Activated CD4-positive, alpha-beta T cell treated with anti-CD3 and anti-CD28 coated beads, Interleukin-2, amount 10 ng/mL, durations not matched to agents 24 days and 14 days (primary cell): Measurements from ENCODE around the gene ALG14. TPM values are rescaled to one million over a fixed set of nuclear protein-coding genes. Genes with fewer than 3 reads are reported as not detected.

Source experiments
- DNase-seq: peaks from one replicate; pipeline ENCODE4 v3.0.0; 2022
- H3K27ac Mint-ChIP-seq: one replicate; pipeline ENCODE4 v1.8.0; 2022; ENCODE audit warnings: mild to moderate bottlenecking, mixed read lengths
- H3K27me3 Mint-ChIP-seq: one replicate; pipeline ENCODE4 v1.8.0; 2022; ENCODE audit warnings: mixed read lengths
- H3K36me3 Mint-ChIP-seq: one replicate; pipeline ENCODE4 v1.8.0; 2022; ENCODE audit warnings: low read depth, mild to moderate bottlenecking, mixed read lengths
- H3K4me1 Mint-ChIP-seq: one replicate; pipeline ENCODE4 v1.8.0; 2021; ENCODE audit warnings: mixed read lengths
- H3K4me3 Mint-ChIP-seq: one replicate; pipeline ENCODE4 v1.8.0; 2022; ENCODE audit warnings: mild to moderate bottlenecking, moderate library complexity, mixed read lengths
- H3K9me3 Mint-ChIP-seq: one replicate; pipeline ENCODE4 v1.8.0; 2021; ENCODE audit warnings: mixed read lengths
- intact Hi-C: fragments of 100-400 bp; cut with micrococcal nuclease; formaldehyde crosslinking; loops from one replicate; pipeline ENCODE4 v1.15.1; 2023
- total RNA-seq: library from RNA; stranded (reverse); gene quantifications from 2 replicates; pipeline ENCODE4 v1.2.3, GENCODE V29; 2022

Gene ALG14
- total RNA-seq, 1 donor from 2014 or later, result 2.1 TPM

- Mint-ChIP-seq H3K27ac (no peak overlapping the region), H3K4me3 (no peak overlapping the region), H3K4me1 (no peaks in the 10 kb centered on the region), H3K27me3 (no peaks in the 10 kb centered on the region), H3K36me3 (no peaks in the 10 kb centered on the region), H3K9me3 (no peaks in the 10 kb centered on the region)
- intact Hi-C loops, result no loop called here
- DNase-seq, result no peak
Observed at GRCh38 chr1:94986783-94987182, 86.0 kb downstream of the ALG14 start.

- Mint-ChIP-seq H3K9me3 (no peaks in the 10 kb centered on the region), H3K4me1 (peaks cover 7% of the 10 kb centered on the region), H3K36me3 (no peaks in the 10 kb centered on the region), H3K27me3 (no peaks in the 10 kb centered on the region), H3K27ac (no peak overlapping the region), H3K4me3 (no peak overlapping the region)
- intact Hi-C loops, result no loop called here
- no peak for DNase-seq
Observed at GRCh38 chr1:94983171-94983739, 89.5 kb downstream of the ALG14 start.

- Mint-ChIP-seq H3K4me3 (no peak overlapping the region), H3K36me3 (no peaks in the 10 kb centered on the region)
- DNase-seq, result no peak
Observed at GRCh38 chr1:94982398-94982797, 90.4 kb downstream of the ALG14 start.

GRCh38 chr1:94981575-94981973 is 91.2 kb downstream of the ALG14 start:
- intact Hi-C loops, result no loop called here
- H3K4me3 Mint-ChIP-seq, result no peak overlapping the region
- no peaks in the 10 kb centered on the region for H3K36me3 Mint-ChIP-seq
- no peak overlapping the region for H3K27ac Mint-ChIP-seq
- H3K27me3 Mint-ChIP-seq, result no peaks in the 10 kb centered on the region
- no peak for DNase-seq
- H3K4me1 Mint-ChIP-seq, result peaks cover 7% of the 10 kb centered on the region
- no peaks in the 10 kb centered on the region for H3K9me3 Mint-ChIP-seq

More at GRCh38 chr1:94982398-94982797, 90.4 kb downstream of the ALG14 start:
- peaks cover 7% of the 10 kb centered on the region for H3K4me1 Mint-ChIP-seq
- H3K9me3 Mint-ChIP-seq, result no peaks in the 10 kb centered on the region
- no peaks in the 10 kb centered on the region for H3K27me3 Mint-ChIP-seq
- H3K27ac Mint-ChIP-seq, result no peak overlapping the region
- intact Hi-C loops, result no loop called here

- Mint-ChIP-seq H3K4me3 (no peak overlapping the region), H3K27me3 (no peaks in the 10 kb centered on the region)
- intact Hi-C loops, result no loop called here
Observed at GRCh38 chr1:94980582-94981574, 91.9 kb downstream of the ALG14 start.

GRCh38 chr1:94979656-94980581 is 92.8 kb downstream of the ALG14 start:
- Mint-ChIP-seq H3K9me3 (no peaks in the 10 kb centered on the region), H3K27me3 (no peaks in the 10 kb centered on the region), H3K4me1 (peaks cover 7% of the 10 kb centered on the region), H3K36me3 (no peaks in the 10 kb centered on the region), H3K27ac (no peak overlapping the region), H3K4me3 (no peak overlapping the region)
- intact Hi-C loops, result no loop called here
- DNase-seq, result no peak

More at GRCh38 chr1:94980582-94981574, 91.9 kb downstream of the ALG14 start:
- H3K4me1 Mint-ChIP-seq, result peaks cover 7% of the 10 kb centered on the region
- H3K36me3 Mint-ChIP-seq, result no peaks in the 10 kb centered on the region
- DNase-seq, result no peak
- no peaks in the 10 kb centered on the region for H3K9me3 Mint-ChIP-seq
- no peak overlapping the region for H3K27ac Mint-ChIP-seq

- Mint-ChIP-seq H3K9me3 (no peaks in the 10 kb centered on the region), H3K4me3 (no peak overlapping the region), H3K27me3 (no peaks in the 10 kb centered on the region), H3K4me1 (peaks cover 7% of the 10 kb centered on the region), H3K36me3 (no peaks in the 10 kb centered on the region), H3K27ac (no peak overlapping the region)
- intact Hi-C loops, result no loop called here
- DNase-seq, result no peak
Observed at GRCh38 chr1:94979131-94979530, 93.6 kb downstream of the ALG14 start.

- intact Hi-C loops, result no loop called here
- Mint-ChIP-seq H3K36me3 (no peaks in the 10 kb centered on the region), H3K27ac (no peak overlapping the region), H3K9me3 (no peaks in the 10 kb centered on the region), H3K4me1 (peaks cover 7% of the 10 kb centered on the region), H3K4me3 (no peak overlapping the region), H3K27me3 (no peaks in the 10 kb centered on the region)
- DNase-seq, result no peak
Observed at GRCh38 chr1:94978401-94978800, 94.3 kb downstream of the ALG14 start.

- Mint-ChIP-seq H3K9me3 (no peaks in the 10 kb centered on the region), H3K4me1 (peaks cover 7% of the 10 kb centered on the region), H3K27ac (no peak overlapping the region), H3K36me3 (no peaks in the 10 kb centered on the region), H3K4me3 (no peak overlapping the region), H3K27me3 (no peaks in the 10 kb centered on the region)
- intact Hi-C loops, result no loop called here
- no peak for DNase-seq
Observed at GRCh38 chr1:94976971-94977548, 95.7 kb downstream of the ALG14 start.

GRCh38 chr1:94974824-94975223 is 97.9 kb downstream of the ALG14 start:
- Mint-ChIP-seq H3K27ac (no peak overlapping the region), H3K9me3 (no peaks in the 10 kb centered on the region), H3K36me3 (no peaks in the 10 kb centered on the region), H3K4me3 (no peak overlapping the region), H3K27me3 (no peaks in the 10 kb centered on the region), H3K4me1 (no peaks in the 10 kb centered on the region)
- DNase-seq, result no peak
- intact Hi-C loops, result no loop called here

- Mint-ChIP-seq H3K4me3 (no peak overlapping the region), H3K27me3 (no peaks in the 10 kb centered on the region), H3K27ac (no peak overlapping the region), H3K9me3 (no peaks in the 10 kb centered on the region), H3K4me1 (no peaks in the 10 kb centered on the region), H3K36me3 (no peaks in the 10 kb centered on the region)
- intact Hi-C loops, result no loop called here
- no peak for DNase-seq
Observed at GRCh38 chr1:94974241-94974640, 98.5 kb downstream of the ALG14 start.

- Mint-ChIP-seq H3K4me1 (no peaks in the 10 kb centered on the region), H3K4me3 (no peak overlapping the region), H3K27me3 (peaks cover 3% of the 10 kb centered on the region), H3K9me3 (no peaks in the 10 kb centered on the region), H3K27ac (no peak overlapping the region), H3K36me3 (no peaks in the 10 kb centered on the region)
- intact Hi-C loops, result no loop called here
- no peak for DNase-seq
Observed at GRCh38 chr1:94973309-94973922, 99.3 kb downstream of the ALG14 start.

- intact Hi-C loops, result no loop called here
- no peaks in the 10 kb centered on the region for H3K36me3 Mint-ChIP-seq
- no peaks in the 10 kb centered on the region for H3K4me1 Mint-ChIP-seq
- no peak overlapping the region for H3K27ac Mint-ChIP-seq
- no peak overlapping the region for H3K4me3 Mint-ChIP-seq
- no peak for DNase-seq
- H3K27me3 Mint-ChIP-seq, result peaks cover 3% of the 10 kb centered on the region
- H3K9me3 Mint-ChIP-seq, result no peaks in the 10 kb centered on the region
Observed at GRCh38 chr1:94971491-94971924, 101.2 kb downstream of the ALG14 start.
